GM19452 (cell line): ENCODE data around the gene RAD51AP1.

Source experiments
- ATAC-seq: cut with Tn5 transposase; IDR thresholded peaks from one replicate; pipeline ENCODE4 v1.9.1; 2021; ENCODE audit not compliant: unreplicated experiment

Gene RAD51AP1

GRCh38 chr12:4540638-4541037 is 1.9 kb downstream of the RAD51AP1 start:
- ATAC-seq = no peak

- ATAC-seq = no peak
Observed at GRCh38 chr12:4545195-4545594, 6.5 kb downstream of the RAD51AP1 start.

GRCh38 chr12:4552191-4552590 is 13.5 kb downstream of the RAD51AP1 start:
- ATAC-seq = no peak

GRCh38 chr12:4553943-4554342 is 15.3 kb downstream of the RAD51AP1 start:
- no peak for ATAC-seq

GRCh38 chr12:4555804-4556203 is 17.1 kb downstream of the RAD51AP1 start:
- no peak for ATAC-seq

GRCh38 chr12:4556735-4557530 is 18.2 kb downstream of the RAD51AP1 start:
- ATAC-seq = no peak

- no peak for ATAC-seq
Observed at GRCh38 chr12:4557586-4557985, 18.9 kb downstream of the RAD51AP1 start.

GRCh38 chr12:4558171-4558570 is 19.5 kb downstream of the RAD51AP1 start:
- no peak for ATAC-seq

GRCh38 chr12:4562034-4562657 is 23.5 kb downstream of the RAD51AP1 start, which contains the start of gene DYRK4:
Gene DYRK4 (plus strand): TSS chr12:4562208. CDS start chr12:4562246, 38 bp downstream.
- ATAC-seq = no peak

- ATAC-seq = no peak
Observed at GRCh38 chr12:4563336-4563735, 24.6 kb downstream of the RAD51AP1 start.

GRCh38 chr12:4564818-4565217 is 26.1 kb downstream of the RAD51AP1 start:
- ATAC-seq = no peak

- no peak for ATAC-seq
Observed at GRCh38 chr12:4566474-4566873, 27.8 kb downstream of the RAD51AP1 start.

GRCh38 chr12:4567073-4567881 is 28.6 kb downstream of the RAD51AP1 start:
- ATAC-seq = peak; percentile 55

- no peak for ATAC-seq
Observed at GRCh38 chr12:4569261-4569660, 30.6 kb downstream of the RAD51AP1 start.

GRCh38 chr12:4572680-4573079 is 34.0 kb downstream of the RAD51AP1 start:
- ATAC-seq = no peak

- no peak for ATAC-seq
Observed at GRCh38 chr12:4579305-4580102, 40.8 kb downstream of the RAD51AP1 start.

GRCh38 chr12:4580281-4580688 is 41.6 kb downstream of the RAD51AP1 start:
- no peak for ATAC-seq

GRCh38 chr12:4584281-4584680 is 45.6 kb downstream of the RAD51AP1 start:
- ATAC-seq = no peak

GRCh38 chr12:4584896-4585295 is 46.2 kb downstream of the RAD51AP1 start:
- no peak for ATAC-seq

- no peak for ATAC-seq
Observed at GRCh38 chr12:4586500-4586899, 47.8 kb downstream of the RAD51AP1 start.

GRCh38 chr12:4587108-4587507 is 48.4 kb downstream of the RAD51AP1 start:
- no peak for ATAC-seq
